BLaER1 (cell line): Measurements from ENCODE around the gene GPC6.

Source experiments
- H3K27ac ChIP-seq: shearing (Covaris generic); formaldehyde crosslinking; 2 replicates; pipeline ENCODE4 v1.8.1; 2022
- H3K27me3 ChIP-seq: shearing (Covaris generic); formaldehyde crosslinking; 2 replicates; pipeline ENCODE4 v1.8.1; 2022
- H3K36me3 ChIP-seq: shearing (Covaris generic); formaldehyde crosslinking; 2 replicates; pipeline ENCODE4 v1.8.1; 2022
- H3K4me1 ChIP-seq: shearing (Covaris generic); formaldehyde crosslinking; 2 replicates; pipeline ENCODE4 v1.8.1; 2022
- H3K4me2 ChIP-seq: shearing (Covaris generic); formaldehyde crosslinking; 2 replicates; pipeline ENCODE4 v1.8.1; 2022
- H3K4me3 ChIP-seq: shearing (Covaris generic); formaldehyde crosslinking; 2 replicates; pipeline ENCODE4 v1.8.1; 2022
- H3K9ac ChIP-seq: shearing (Covaris generic); formaldehyde crosslinking; 2 replicates; pipeline ENCODE4 v1.8.1; 2022
- H3K9me3 ChIP-seq: shearing (Covaris generic); formaldehyde crosslinking; 2 replicates; pipeline ENCODE4 v1.8.1; 2022
- H4K20me1 ChIP-seq: shearing (Covaris generic); formaldehyde crosslinking; 2 replicates; pipeline ENCODE4 v1.8.1; 2022
- Cebpa-rat ChIP-seq: shearing (Covaris generic); IDR thresholded peaks from 2 replicates; pipeline ENCODE4 v1.8.1; 2022

GPC6 gene

GRCh38 chr13:94313926-94314325, 1087.3 kb downstream of the GPC6 start:
- H3K9me3 ChIP-seq: no peaks in the 10 kb centered on the region
- peaks cover 18% of the 10 kb centered on the region for H3K4me1 ChIP-seq
- no peak for TF ChIP-seq Cebpa-rat
- no peak overlapping the region for H3K27ac ChIP-seq
- H3K4me3 ChIP-seq: no peak overlapping the region
- H4K20me1 ChIP-seq: no peaks in the 10 kb centered on the region
- no peak overlapping the region for H3K9ac ChIP-seq
- H3K4me2 ChIP-seq: no peak overlapping the region
- H3K36me3 ChIP-seq: no peaks in the 10 kb centered on the region
- H3K27me3 ChIP-seq: no peaks in the 10 kb centered on the region

- no peaks in the 10 kb centered on the region for H3K9me3 ChIP-seq
- no peaks in the 10 kb centered on the region for H3K27me3 ChIP-seq
- H4K20me1 ChIP-seq: no peaks in the 10 kb centered on the region
- H3K4me2 ChIP-seq: no peak overlapping the region
- H3K4me1 ChIP-seq: peaks cover 27% of the 10 kb centered on the region
- H3K9ac ChIP-seq: no peak overlapping the region
- H3K36me3 ChIP-seq: no peaks in the 10 kb centered on the region
- H3K4me3 ChIP-seq: no peak overlapping the region
- no peak overlapping the region for H3K27ac ChIP-seq
- no peak for TF ChIP-seq Cebpa-rat
Measured at GRCh38 chr13:94315188-94315587, 1088.6 kb downstream of the GPC6 start.

- H3K9ac ChIP-seq: no peak overlapping the region
- H3K27ac ChIP-seq: no peak overlapping the region
- H3K27me3 ChIP-seq: no peaks in the 10 kb centered on the region
- H3K4me1 ChIP-seq: peaks cover 27% of the 10 kb centered on the region
- TF ChIP-seq Cebpa-rat: no peak
- no peak overlapping the region for H3K4me2 ChIP-seq
- no peaks in the 10 kb centered on the region for H4K20me1 ChIP-seq
- no peak overlapping the region for H3K4me3 ChIP-seq
- H3K36me3 ChIP-seq: no peaks in the 10 kb centered on the region
- peaks cover 11% of the 10 kb centered on the region for H3K9me3 ChIP-seq
Measured at GRCh38 chr13:94317063-94317491, 1090.5 kb downstream of the GPC6 start.

GRCh38 chr13:94318418-94318817, 1091.8 kb downstream of the GPC6 start:
- Histone ChIP-seq H3K9me3 (peaks cover 20% of the 10 kb centered on the region), H3K9ac (no peak overlapping the region), H3K4me2 (no peak overlapping the region), H3K4me3 (no peak overlapping the region), H4K20me1 (no peaks in the 10 kb centered on the region), H3K4me1 (peaks cover 36% of the 10 kb centered on the region), H3K36me3 (no peaks in the 10 kb centered on the region), H3K27me3 (no peaks in the 10 kb centered on the region), H3K27ac (no peak overlapping the region)
- no peak for TF ChIP-seq Cebpa-rat

- Histone ChIP-seq H3K9me3 (peaks cover 22% of the 10 kb centered on the region), H3K4me2 (no peak overlapping the region), H3K9ac (no peak overlapping the region), H4K20me1 (no peaks in the 10 kb centered on the region), H3K4me3 (no peak overlapping the region), H3K27ac (no peak overlapping the region), H3K4me1 (peaks cover 47% of the 10 kb centered on the region), H3K36me3 (no peaks in the 10 kb centered on the region), H3K27me3 (no peaks in the 10 kb centered on the region)
- TF ChIP-seq Cebpa-rat: no peak
Measured at GRCh38 chr13:94319501-94319900, 1092.9 kb downstream of the GPC6 start.

- no peak overlapping the region for H3K9ac ChIP-seq
- H3K27ac ChIP-seq: peak overlapping the region; percentile 65
- no peaks in the 10 kb centered on the region for H4K20me1 ChIP-seq
- peak overlapping the region; percentile 20; the same call in 1 of the 2 replicates for H3K4me3 ChIP-seq
- peak overlapping the region; percentile 59 for H3K4me2 ChIP-seq
- peaks cover 38% of the 10 kb centered on the region for H3K9me3 ChIP-seq
- TF ChIP-seq Cebpa-rat: 0 out of 2 replicates have a peak, but pooled peaks have one; percentile 38
- H3K27me3 ChIP-seq: no peaks in the 10 kb centered on the region
- H3K36me3 ChIP-seq: no peaks in the 10 kb centered on the region
- H3K4me1 ChIP-seq: peaks cover 71% of the 10 kb centered on the region
Measured at GRCh38 chr13:94322925-94323763, 1096.5 kb downstream of the GPC6 start.

GRCh38 chr13:94323764-94324758, 1097.5 kb downstream of the GPC6 start:
- Histone ChIP-seq H4K20me1 (no peaks in the 10 kb centered on the region), H3K27me3 (no peaks in the 10 kb centered on the region), H3K9me3 (peaks cover 38% of the 10 kb centered on the region), H3K27ac (peak overlapping the region; percentile 65), H3K9ac (no peak overlapping the region), H3K4me2 (peak overlapping the region; percentile 59), H3K36me3 (no peaks in the 10 kb centered on the region), H3K4me3 (peak overlapping the region; percentile 20; the same call in 1 of the 2 replicates), H3K4me1 (peaks cover 71% of the 10 kb centered on the region)
- no peak for TF ChIP-seq Cebpa-rat

- TF ChIP-seq Cebpa-rat: no peak
- Histone ChIP-seq H3K9me3 (peaks cover 38% of the 10 kb centered on the region), H3K4me1 (peaks cover 72% of the 10 kb centered on the region), H3K27ac (peak overlapping the region; percentile 65; the same call in 1 of the 2 replicates), H3K9ac (no peak overlapping the region), H4K20me1 (no peaks in the 10 kb centered on the region), H3K4me3 (peak overlapping the region; percentile 20; the same call in 1 of the 2 replicates), H3K36me3 (no peaks in the 10 kb centered on the region), H3K4me2 (peak overlapping the region; percentile 59), H3K27me3 (no peaks in the 10 kb centered on the region)
Measured at GRCh38 chr13:94324767-94325540, 1098.3 kb downstream of the GPC6 start.

- Histone ChIP-seq H3K4me1 (peaks cover 79% of the 10 kb centered on the region), H4K20me1 (no peaks in the 10 kb centered on the region), H3K36me3 (no peaks in the 10 kb centered on the region), H3K9ac (no peak overlapping the region), H3K4me3 (no peak overlapping the region), H3K27ac (peak overlapping the region; percentile 16; the same call in 1 of the 2 replicates), H3K27me3 (no peaks in the 10 kb centered on the region), H3K4me2 (peak overlapping the region; percentile 59), H3K9me3 (peaks cover 38% of the 10 kb centered on the region)
- no peak for TF ChIP-seq Cebpa-rat
Measured at GRCh38 chr13:94325650-94326049, 1099.0 kb downstream of the GPC6 start.
